ENCODE data around the gene NDUFA7. TPM values are rescaled to one million over a fixed set of nuclear protein-coding genes. Genes with fewer than 3 reads are reported as not detected.

Gene NDUFA7
- total RNA-seq, 1 experiment from 2014 or later, result 76.4 TPM

DNA sequence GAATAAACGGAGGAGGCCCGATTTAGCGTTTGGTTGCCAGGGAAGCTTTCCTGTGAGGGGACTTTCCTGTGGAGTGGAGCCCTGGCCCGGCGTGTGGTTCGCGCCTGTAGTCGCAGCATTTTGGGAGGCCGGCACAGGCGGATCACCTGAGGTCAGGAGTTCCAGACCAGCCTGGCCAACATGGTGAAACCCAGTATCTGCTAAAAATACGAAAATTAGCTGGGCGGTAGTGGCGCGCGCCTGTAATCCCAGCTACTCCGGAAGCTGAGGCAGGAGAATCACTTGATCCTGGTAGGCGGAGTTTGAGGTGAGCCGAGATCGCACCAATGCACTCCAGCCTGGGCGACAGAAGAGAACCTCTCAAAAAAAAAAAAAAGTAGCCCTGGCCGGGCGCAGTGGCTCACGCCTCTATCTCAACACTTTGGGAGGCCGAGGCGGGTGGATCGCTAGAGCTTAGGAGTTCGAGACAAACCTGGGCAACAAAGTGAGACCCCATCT is 14.9 kb upstream of the NDUFA7 start:
- no peaks in the 10 kb centered on the region for H3K36me3 Mint-ChIP-seq
- no peak overlapping the region; the same call in 1 of the 2 replicates for H3K27ac Mint-ChIP-seq
- POLR2A ChIA-PET, result interaction anchor here (1.1 kb wide), 1 partner anchor 245 kb away, joined by 3 read pairs; no protein-coding TSS in a partner anchor
- CTCF ChIA-PET, result interaction anchor here (0.6 to 5.7 kb wide), 10 partner anchors 11 to 242 kb away, joined by 3 to 40 read pairs (median 6); partner anchors contain the start of genes HNRNPM, MARCHF2 and RAB11B
- ATAC-seq (no peak), DNase-seq (ENCODE audit: low spot score) (no peak)
- peaks cover 26% of the 10 kb centered on the region for H3K4me1 Mint-ChIP-seq
- H3K9me3 Mint-ChIP-seq, result no peaks in the 10 kb centered on the region
- TF ChIP-seq, protein P1, sequence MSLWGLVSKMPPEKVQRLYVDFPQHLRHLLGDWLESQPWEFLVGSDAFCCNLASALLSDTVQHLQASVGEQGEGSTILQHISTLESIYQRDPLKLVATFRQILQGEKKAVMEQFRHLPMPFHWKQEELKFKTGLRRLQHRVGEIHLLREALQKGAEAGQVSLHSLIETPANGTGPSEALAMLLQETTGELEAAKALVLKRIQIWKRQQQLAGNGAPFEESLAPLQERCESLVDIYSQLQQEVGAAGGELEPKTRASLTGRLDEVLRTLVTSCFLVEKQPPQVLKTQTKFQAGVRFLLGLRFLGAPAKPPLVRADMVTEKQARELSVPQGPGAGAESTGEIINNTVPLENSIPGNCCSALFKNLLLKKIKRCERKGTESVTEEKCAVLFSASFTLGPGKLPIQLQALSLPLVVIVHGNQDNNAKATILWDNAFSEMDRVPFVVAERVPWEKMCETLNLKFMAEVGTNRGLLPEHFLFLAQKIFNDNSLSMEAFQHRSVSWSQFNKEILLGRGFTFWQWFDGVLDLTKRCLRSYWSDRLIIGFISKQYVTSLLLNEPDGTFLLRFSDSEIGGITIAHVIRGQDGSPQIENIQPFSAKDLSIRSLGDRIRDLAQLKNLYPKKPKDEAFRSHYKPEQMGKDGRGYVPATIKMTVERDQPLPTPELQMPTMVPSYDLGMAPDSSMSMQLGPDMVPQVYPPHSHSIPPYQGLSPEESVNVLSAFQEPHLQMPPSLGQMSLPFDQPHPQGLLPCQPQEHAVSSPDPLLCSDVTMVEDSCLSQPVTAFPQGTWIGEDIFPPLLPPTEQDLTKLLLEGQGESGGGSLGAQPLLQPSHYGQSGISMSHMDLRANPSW (CRISPR knock-in tag; conservative IDR thresholded peaks at IDR 0.05; ENCODE audit: low read depth), result no peak
- TF ChIP-seq FOXP1 (CRISPR knock-in tag; IDR thresholded peaks at IDR 0.05; ENCODE audit: borderline replicate concordance) (no peak), TP53 (CRISPR knock-in tag; IDR thresholded peaks at IDR 0.05) (no peak), IRF2 (CRISPR knock-in tag; IDR thresholded peaks at IDR 0.05; ENCODE audit: borderline replicate concordance, low read depth) (no peak), NR1H2 (CRISPR knock-in tag; IDR thresholded peaks at IDR 0.05) (no peak), SMAD4 (CRISPR knock-in tag; IDR thresholded peaks at IDR 0.05) (no peak), JUN (CRISPR knock-in tag; IDR thresholded peaks at IDR 0.05) (no peak), JAZF1 (CRISPR knock-in tag; IDR thresholded peaks at IDR 0.05) (no peak), NFE2L1 (CRISPR knock-in tag; IDR thresholded peaks at IDR 0.05) (no peak), GABPB1 (CRISPR knock-in tag; IDR thresholded peaks at IDR 0.05) (no peak)
- TF ChIP-seq, protein P2, sequence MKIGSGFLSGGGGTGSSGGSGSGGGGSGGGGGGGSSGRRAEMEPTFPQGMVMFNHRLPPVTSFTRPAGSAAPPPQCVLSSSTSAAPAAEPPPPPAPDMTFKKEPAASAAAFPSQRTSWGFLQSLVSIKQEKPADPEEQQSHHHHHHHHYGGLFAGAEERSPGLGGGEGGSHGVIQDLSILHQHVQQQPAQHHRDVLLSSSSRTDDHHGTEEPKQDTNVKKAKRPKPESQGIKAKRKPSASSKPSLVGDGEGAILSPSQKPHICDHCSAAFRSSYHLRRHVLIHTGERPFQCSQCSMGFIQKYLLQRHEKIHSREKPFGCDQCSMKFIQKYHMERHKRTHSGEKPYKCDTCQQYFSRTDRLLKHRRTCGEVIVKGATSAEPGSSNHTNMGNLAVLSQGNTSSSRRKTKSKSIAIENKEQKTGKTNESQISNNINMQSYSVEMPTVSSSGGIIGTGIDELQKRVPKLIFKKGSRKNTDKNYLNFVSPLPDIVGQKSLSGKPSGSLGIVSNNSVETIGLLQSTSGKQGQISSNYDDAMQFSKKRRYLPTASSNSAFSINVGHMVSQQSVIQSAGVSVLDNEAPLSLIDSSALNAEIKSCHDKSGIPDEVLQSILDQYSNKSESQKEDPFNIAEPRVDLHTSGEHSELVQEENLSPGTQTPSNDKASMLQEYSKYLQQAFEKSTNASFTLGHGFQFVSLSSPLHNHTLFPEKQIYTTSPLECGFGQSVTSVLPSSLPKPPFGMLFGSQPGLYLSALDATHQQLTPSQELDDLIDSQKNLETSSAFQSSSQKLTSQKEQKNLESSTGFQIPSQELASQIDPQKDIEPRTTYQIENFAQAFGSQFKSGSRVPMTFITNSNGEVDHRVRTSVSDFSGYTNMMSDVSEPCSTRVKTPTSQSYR (CRISPR knock-in tag; IDR thresholded peaks at IDR 0.05), result no peak
- TF ChIP-seq, protein P3, sequence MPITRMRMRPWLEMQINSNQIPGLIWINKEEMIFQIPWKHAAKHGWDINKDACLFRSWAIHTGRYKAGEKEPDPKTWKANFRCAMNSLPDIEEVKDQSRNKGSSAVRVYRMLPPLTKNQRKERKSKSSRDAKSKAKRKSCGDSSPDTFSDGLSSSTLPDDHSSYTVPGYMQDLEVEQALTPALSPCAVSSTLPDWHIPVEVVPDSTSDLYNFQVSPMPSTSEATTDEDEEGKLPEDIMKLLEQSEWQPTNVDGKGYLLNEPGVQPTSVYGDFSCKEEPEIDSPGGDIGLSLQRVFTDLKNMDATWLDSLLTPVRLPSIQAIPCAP (CRISPR knock-in tag; IDR thresholded peaks at IDR 0.05), result no peak
- TF ChIP-seq, protein P4, sequence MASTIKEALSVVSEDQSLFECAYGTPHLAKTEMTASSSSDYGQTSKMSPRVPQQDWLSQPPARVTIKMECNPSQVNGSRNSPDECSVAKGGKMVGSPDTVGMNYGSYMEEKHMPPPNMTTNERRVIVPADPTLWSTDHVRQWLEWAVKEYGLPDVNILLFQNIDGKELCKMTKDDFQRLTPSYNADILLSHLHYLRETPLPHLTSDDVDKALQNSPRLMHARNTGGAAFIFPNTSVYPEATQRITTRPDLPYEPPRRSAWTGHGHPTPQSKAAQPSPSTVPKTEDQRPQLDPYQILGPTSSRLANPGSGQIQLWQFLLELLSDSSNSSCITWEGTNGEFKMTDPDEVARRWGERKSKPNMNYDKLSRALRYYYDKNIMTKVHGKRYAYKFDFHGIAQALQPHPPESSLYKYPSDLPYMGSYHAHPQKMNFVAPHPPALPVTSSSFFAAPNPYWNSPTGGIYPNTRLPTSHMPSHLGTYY (CRISPR knock-in tag; IDR thresholded peaks at IDR 0.05), result no peak
- TF ChIP-seq, protein P5, sequence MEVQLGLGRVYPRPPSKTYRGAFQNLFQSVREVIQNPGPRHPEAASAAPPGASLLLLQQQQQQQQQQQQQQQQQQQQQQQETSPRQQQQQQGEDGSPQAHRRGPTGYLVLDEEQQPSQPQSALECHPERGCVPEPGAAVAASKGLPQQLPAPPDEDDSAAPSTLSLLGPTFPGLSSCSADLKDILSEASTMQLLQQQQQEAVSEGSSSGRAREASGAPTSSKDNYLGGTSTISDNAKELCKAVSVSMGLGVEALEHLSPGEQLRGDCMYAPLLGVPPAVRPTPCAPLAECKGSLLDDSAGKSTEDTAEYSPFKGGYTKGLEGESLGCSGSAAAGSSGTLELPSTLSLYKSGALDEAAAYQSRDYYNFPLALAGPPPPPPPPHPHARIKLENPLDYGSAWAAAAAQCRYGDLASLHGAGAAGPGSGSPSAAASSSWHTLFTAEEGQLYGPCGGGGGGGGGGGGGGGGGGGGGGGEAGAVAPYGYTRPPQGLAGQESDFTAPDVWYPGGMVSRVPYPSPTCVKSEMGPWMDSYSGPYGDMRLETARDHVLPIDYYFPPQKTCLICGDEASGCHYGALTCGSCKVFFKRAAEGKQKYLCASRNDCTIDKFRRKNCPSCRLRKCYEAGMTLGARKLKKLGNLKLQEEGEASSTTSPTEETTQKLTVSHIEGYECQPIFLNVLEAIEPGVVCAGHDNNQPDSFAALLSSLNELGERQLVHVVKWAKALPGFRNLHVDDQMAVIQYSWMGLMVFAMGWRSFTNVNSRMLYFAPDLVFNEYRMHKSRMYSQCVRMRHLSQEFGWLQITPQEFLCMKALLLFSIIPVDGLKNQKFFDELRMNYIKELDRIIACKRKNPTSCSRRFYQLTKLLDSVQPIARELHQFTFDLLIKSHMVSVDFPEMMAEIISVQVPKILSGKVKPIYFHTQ (CRISPR knock-in tag; IDR thresholded peaks at IDR 0.05), result no peak
- TF ChIP-seq, protein P6, sequence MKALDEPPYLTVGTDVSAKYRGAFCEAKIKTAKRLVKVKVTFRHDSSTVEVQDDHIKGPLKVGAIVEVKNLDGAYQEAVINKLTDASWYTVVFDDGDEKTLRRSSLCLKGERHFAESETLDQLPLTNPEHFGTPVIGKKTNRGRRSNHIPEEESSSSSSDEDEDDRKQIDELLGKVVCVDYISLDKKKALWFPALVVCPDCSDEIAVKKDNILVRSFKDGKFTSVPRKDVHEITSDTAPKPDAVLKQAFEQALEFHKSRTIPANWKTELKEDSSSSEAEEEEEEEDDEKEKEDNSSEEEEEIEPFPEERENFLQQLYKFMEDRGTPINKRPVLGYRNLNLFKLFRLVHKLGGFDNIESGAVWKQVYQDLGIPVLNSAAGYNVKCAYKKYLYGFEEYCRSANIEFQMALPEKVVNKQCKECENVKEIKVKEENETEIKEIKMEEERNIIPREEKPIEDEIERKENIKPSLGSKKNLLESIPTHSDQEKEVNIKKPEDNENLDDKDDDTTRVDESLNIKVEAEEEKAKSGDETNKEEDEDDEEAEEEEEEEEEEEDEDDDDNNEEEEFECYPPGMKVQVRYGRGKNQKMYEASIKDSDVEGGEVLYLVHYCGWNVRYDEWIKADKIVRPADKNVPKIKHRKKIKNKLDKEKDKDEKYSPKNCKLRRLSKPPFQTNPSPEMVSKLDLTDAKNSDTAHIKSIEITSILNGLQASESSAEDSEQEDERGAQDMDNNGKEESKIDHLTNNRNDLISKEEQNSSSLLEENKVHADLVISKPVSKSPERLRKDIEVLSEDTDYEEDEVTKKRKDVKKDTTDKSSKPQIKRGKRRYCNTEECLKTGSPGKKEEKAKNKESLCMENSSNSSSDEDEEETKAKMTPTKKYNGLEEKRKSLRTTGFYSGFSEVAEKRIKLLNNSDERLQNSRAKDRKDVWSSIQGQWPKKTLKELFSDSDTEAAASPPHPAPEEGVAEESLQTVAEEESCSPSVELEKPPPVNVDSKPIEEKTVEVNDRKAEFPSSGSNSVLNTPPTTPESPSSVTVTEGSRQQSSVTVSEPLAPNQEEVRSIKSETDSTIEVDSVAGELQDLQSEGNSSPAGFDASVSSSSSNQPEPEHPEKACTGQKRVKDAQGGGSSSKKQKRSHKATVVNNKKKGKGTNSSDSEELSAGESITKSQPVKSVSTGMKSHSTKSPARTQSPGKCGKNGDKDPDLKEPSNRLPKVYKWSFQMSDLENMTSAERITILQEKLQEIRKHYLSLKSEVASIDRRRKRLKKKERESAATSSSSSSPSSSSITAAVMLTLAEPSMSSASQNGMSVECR (CRISPR knock-in tag; IDR thresholded peaks at IDR 0.05; ENCODE audit: borderline replicate concordance), result no peak
- H3K27me3 Mint-ChIP-seq (ENCODE audit: low read depth), result peaks cover 65% of the 10 kb centered on the region
- peak overlapping the region; percentile 59 for H3K4me3 Mint-ChIP-seq

All from WTC11 (cell line).